ENCODE results near the gene CHAT. TPM values are rescaled to one million over a fixed set of nuclear protein-coding genes. Genes with fewer than 3 reads are reported as not detected.

The CHAT gene
- total and polyA plus RNA-seq, 2 donors (not counting 3 experiments of a cell fraction or from before 2014, with no cell fraction given), result not detected

GRCh38 chr10:49657606-49658005 is 43.8 kb downstream of the CHAT start:
- Histone ChIP-seq H3K4me2 (ENCODE audit: insufficient read depth, low read length) (no peak overlapping the region), H3K79me2 (ENCODE audit: control insufficient read depth, insufficient read depth, low read length) (no peaks in the 10 kb centered on the region), H4K20me1 (replicated peaks; ENCODE audit: control insufficient read depth, extremely low read depth, insufficient read depth, low read length) (no peaks in the 10 kb centered on the region), H2AFZ (ENCODE audit: low read depth, low read length) (no peak overlapping the region), H3K9me3 (replicated peaks; ENCODE audit: control insufficient read depth, insufficient read depth, low read length) (no peaks in the 10 kb centered on the region), H3K36me3 (ENCODE audit: control insufficient read depth in 2 of 2, extremely low read depth in 1 of 2, insufficient read depth in 2 of 2, low read length in 2 of 2) (no peaks in the 10 kb centered on the region), H3K27ac (ENCODE audit: insufficient read depth, low read depth, low read length) (no peak overlapping the region), H3K27me3 (ENCODE audit: control insufficient read depth in 2 of 2, insufficient read depth in 2 of 2, low read length in 2 of 2) (no peaks in the 10 kb centered on the region), H3K4me3 (replicated peaks in 1 of 3; ENCODE audit: insufficient read depth in 1 of 3, low read depth in 1 of 3, low read length in 3 of 3) (no peak overlapping the region), H3K4me1 (ENCODE audit: control insufficient read depth, extremely low read depth, insufficient read depth, low read length) (no peaks in the 10 kb centered on the region), H3K9ac (replicated peaks; ENCODE audit: extremely low read depth, insufficient read depth, low read length) (no peak overlapping the region), H3K9me1 (replicated peaks; ENCODE audit: control insufficient read depth, extremely low read depth, insufficient read depth, low read length) (no peaks in the 10 kb centered on the region)
- TF ChIP-seq, protein P1, sequence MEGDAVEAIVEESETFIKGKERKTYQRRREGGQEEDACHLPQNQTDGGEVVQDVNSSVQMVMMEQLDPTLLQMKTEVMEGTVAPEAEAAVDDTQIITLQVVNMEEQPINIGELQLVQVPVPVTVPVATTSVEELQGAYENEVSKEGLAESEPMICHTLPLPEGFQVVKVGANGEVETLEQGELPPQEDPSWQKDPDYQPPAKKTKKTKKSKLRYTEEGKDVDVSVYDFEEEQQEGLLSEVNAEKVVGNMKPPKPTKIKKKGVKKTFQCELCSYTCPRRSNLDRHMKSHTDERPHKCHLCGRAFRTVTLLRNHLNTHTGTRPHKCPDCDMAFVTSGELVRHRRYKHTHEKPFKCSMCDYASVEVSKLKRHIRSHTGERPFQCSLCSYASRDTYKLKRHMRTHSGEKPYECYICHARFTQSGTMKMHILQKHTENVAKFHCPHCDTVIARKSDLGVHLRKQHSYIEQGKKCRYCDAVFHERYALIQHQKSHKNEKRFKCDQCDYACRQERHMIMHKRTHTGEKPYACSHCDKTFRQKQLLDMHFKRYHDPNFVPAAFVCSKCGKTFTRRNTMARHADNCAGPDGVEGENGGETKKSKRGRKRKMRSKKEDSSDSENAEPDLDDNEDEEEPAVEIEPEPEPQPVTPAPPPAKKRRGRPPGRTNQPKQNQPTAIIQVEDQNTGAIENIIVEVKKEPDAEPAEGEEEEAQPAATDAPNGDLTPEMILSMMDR (IDR thresholded peaks at IDR 0.05; ENCODE audit: extremely low read depth in 1 of 2, insufficient read depth in 1 of 2, low read depth in 1 of 2, low read length in 2 of 2), result no peak
- TF ChIP-seq MYC (IDR thresholded peaks at IDR 0.05; ENCODE audit: low read depth, low read length) (no peak), POLR2A (IDR thresholded peaks at IDR 0.05; ENCODE audit: low read depth, low read length) (no peak), EZH2 (IDR thresholded peaks at IDR 0.05; ENCODE audit: borderline replicate concordance, low read depth, low read length, severe bottlenecking) (no peak), JUN (IDR thresholded peaks at IDR 0.05; ENCODE audit: borderline replicate concordance, insufficient read depth, insufficient read length, low read depth) (no peak), GATA2 (IDR thresholded peaks at IDR 0.05; ENCODE audit: insufficient read depth, insufficient read length, low read depth, low read length) (no peak), POLR2AphosphoS5 (IDR thresholded peaks at IDR 0.05; ENCODE audit: insufficient read depth, low read depth, low read length) (no peak)
- TF ChIP-seq, protein P2, sequence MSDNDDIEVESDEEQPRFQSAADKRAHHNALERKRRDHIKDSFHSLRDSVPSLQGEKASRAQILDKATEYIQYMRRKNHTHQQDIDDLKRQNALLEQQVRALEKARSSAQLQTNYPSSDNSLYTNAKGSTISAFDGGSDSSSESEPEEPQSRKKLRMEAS (IDR thresholded peaks at IDR 0.05; ENCODE audit: insufficient read depth, insufficient read length), result no peak
- dilution Hi-C loops (cut with MboI; ENCODE audit: extremely low pct_ligation_motif_present, low sequenced_read_pairs) (no loop called here), intact Hi-C loops (cut with micrococcal nuclease) (no loop called here)
- ChIA-PET CTCF (no interaction called here), POLR2A (no interaction called here)
- DNase-seq (ENCODE audit: low read depth, low spot score) (no peak), FAIRE-seq (no peak)
- no TSS peak for BruUV-seq (replicated peaks)
